ENCODE data around the gene MIXL1. TPM values are rescaled to one million over a fixed set of nuclear protein-coding genes. Genes with fewer than 3 reads are reported as not detected.

Gene MIXL1
- total RNA-seq, 4 donors from 2014 or later = not detected

DNA sequence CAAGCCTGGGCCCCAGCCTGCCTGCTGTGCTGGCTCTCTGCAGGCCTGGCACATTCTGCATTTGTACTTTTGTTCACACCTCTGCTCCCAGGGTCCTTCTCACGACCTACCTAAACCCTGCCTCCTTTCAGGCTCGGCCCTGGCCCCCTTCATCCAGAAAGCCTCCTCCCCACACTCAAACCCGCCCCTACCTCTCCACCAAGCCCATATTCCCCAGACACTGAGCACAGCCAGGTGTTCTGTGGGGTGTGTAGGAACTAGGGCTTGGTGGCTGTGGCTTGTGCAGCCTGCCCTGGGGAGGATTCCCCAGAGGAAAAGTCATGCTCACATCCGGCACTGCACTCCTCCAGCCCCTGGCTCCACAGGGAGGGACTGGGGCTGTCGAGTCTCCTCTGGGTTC lies 8.2 kb upstream of the MIXL1 start:
- H3K4me3 ChIP-seq = no peak overlapping the region
- H3K27me3 ChIP-seq = no peaks in the 10 kb centered on the region
- H3K27ac ChIP-seq = no peak overlapping the region
- no peak for TF ChIP-seq POLR2A (IDR thresholded peaks at IDR 0.05)
- TF ChIP-seq, protein P1, sequence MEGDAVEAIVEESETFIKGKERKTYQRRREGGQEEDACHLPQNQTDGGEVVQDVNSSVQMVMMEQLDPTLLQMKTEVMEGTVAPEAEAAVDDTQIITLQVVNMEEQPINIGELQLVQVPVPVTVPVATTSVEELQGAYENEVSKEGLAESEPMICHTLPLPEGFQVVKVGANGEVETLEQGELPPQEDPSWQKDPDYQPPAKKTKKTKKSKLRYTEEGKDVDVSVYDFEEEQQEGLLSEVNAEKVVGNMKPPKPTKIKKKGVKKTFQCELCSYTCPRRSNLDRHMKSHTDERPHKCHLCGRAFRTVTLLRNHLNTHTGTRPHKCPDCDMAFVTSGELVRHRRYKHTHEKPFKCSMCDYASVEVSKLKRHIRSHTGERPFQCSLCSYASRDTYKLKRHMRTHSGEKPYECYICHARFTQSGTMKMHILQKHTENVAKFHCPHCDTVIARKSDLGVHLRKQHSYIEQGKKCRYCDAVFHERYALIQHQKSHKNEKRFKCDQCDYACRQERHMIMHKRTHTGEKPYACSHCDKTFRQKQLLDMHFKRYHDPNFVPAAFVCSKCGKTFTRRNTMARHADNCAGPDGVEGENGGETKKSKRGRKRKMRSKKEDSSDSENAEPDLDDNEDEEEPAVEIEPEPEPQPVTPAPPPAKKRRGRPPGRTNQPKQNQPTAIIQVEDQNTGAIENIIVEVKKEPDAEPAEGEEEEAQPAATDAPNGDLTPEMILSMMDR (IDR thresholded peaks at IDR 0.05) = no peak
- H3K9me3 ChIP-seq = no peaks in the 10 kb centered on the region
- DNase-seq = no peak
- H3K36me3 ChIP-seq = no peaks in the 10 kb centered on the region
- H3K4me1 ChIP-seq = no peaks in the 10 kb centered on the region

DNA sequence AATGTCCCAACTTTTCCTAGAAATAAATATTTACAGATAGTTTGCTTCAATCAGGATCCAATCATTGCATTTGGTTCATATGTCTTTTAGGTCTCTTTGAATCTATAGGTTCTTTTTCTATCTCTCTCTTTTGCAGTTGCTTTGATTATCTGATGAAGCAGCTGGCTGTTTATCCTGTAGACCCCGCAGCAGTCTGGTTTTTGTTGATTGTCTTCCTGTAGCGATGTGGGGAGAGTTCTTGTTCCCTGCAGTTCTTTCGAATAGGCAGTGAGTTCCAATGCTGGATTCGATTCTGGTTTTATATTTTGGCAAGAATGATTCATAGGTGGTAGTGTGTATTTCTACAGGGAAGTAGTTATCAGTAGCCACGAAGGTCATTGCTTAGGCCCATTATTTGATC lies 7.4 kb upstream of the MIXL1 start:
- DNase-seq = no peak
- TF ChIP-seq POLR2A (IDR thresholded peaks at IDR 0.05) = no peak
- TF ChIP-seq, protein P1 (IDR thresholded peaks at IDR 0.05) = no peak
- Histone ChIP-seq H3K36me3 (no peaks in the 10 kb centered on the region), H3K9me3 (no peaks in the 10 kb centered on the region), H3K4me1 (no peaks in the 10 kb centered on the region), H3K4me3 (no peak overlapping the region), H3K27me3 (no peaks in the 10 kb centered on the region), H3K27ac (no peak overlapping the region)

DNA sequence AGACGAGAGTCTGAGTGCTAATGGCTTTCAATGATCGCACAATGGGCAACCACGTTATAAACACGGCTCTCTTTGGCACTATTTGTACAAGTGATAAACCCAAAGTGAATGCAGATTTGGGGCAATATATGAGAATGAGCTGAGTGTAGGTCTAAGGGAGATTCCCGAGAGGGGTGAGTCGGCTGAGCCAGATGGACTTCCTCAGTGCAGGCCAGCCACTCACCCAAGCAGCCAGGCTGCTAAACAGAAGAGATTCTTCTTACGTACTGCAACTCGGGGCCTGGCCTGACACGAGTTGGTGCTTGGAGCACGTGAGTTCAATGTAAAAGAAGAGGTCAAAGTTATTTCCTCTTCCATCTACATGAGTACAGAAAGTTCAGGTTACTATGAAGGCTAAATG lies 6.2 kb upstream of the MIXL1 start:
- H3K27me3 ChIP-seq = no peaks in the 10 kb centered on the region
- DNase-seq = no peak
- TF ChIP-seq, protein P1 (IDR thresholded peaks at IDR 0.05) = no peak
- TF ChIP-seq POLR2A (IDR thresholded peaks at IDR 0.05) = no peak

DNA sequence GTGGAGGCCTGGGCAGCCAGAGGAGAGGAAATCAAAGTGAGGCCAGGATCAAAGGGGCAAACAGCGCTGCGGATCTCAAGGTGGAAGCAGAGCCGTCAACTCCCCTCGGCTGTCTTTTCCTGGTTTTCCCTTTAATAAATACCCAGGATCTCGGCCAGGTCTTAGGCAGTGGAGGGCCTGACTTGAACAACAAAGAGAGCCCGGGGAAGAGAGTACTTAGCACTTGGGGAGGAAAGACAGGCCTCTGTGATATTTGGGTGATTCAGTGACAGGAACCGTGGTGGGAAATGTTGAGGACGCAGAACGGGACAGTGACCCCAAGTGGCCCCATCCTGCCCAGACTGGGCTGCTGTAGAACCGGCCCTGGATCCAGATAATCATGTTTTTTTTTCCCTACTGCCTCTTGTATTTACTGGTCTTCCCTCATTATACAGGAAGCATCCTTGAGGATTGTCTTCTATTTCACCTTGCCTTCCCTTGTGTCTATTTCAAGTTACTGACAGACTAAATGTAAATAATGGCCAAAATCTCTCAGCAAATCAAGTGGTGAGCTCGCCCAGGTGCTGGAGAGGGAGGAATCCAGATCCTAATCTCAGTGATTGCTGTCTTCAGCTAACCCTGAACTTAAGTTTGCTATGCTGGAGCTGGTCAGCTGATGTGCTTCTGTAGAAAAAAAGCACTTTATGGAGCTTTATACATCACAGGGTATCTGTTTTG lies 2.8 kb upstream of the MIXL1 start:
- H3K4me3 ChIP-seq = no peak overlapping the region
- no peak for DNase-seq
- H3K27me3 ChIP-seq = peaks cover 0 to 8% of the 10 kb centered on the region in 2 donors
- no peaks in the 10 kb centered on the region for H3K36me3 ChIP-seq
- no peaks in the 10 kb centered on the region for H3K9me3 ChIP-seq
- TF ChIP-seq, protein P1 (IDR thresholded peaks at IDR 0.05) = no peak
- TF ChIP-seq POLR2A (IDR thresholded peaks at IDR 0.05) = no peak
- peaks cover 0 to 11% (median 5%) of the 10 kb centered on the region in 4 donors for H3K4me1 ChIP-seq
- no peak overlapping the region for H3K27ac ChIP-seq

More for the DNA sequence above, 6.2 kb upstream of the MIXL1 start:
- Histone ChIP-seq H3K36me3 (no peaks in the 10 kb centered on the region), H3K27ac (no peak overlapping the region), H3K9me3 (no peaks in the 10 kb centered on the region), H3K4me1 (no peaks in the 10 kb centered on the region), H3K4me3 (no peak overlapping the region)

DNA sequence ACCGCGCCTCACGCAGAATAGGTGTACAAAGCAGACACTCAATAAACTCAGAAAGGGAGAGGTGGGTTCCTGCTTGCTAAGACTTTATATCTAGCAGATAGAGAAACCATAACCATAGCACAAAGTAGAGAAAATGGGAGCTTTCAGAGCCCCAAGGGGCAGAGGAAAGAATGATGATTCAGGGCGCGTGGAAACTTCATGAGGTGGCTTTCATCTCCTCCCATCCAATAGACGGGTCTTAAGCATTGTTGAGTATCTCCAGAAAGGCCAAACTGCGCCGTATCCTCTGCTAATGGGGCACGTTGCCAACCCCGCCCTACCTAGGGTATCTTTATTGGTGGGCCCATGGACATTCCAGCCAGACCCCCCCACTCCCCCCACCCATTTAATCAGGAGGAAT lies 778 bp upstream of the MIXL1 start:
- no peaks in the 10 kb centered on the region for H3K36me3 ChIP-seq
- peaks cover 0 to 11% (median 5%) of the 10 kb centered on the region in 4 donors for H3K4me1 ChIP-seq
- H3K27ac ChIP-seq = no peak overlapping the region
- no peak overlapping the region for H3K4me3 ChIP-seq
- H3K27me3 ChIP-seq = peaks cover 0 to 8% of the 10 kb centered on the region in 2 donors
- TF ChIP-seq POLR2A (IDR thresholded peaks at IDR 0.05) = no peak
- TF ChIP-seq, protein P1 (IDR thresholded peaks at IDR 0.05) = no peak
- no peaks in the 10 kb centered on the region for H3K9me3 ChIP-seq
- DNase-seq = no peak
